NCI-H2196 (cell line): ENCODE measurements around the gene TAMALIN.

ENCODE experiments used
- DNase-seq: peaks from one replicate; lab custom pipeline; 2025; ENCODE audit not compliant: unreplicated experiment; lab: John Stamatoyannopoulos, UW

The TAMALIN gene

GRCh38 chr12:52035926-52036325 is 29.2 kb downstream of the TAMALIN start:
- no peak for DNase-seq

GRCh38 chr12:52036587-52037171 is 29.9 kb downstream of the TAMALIN start:
- peak; percentile 88 for DNase-seq

GRCh38 chr12:52037248-52037861 is 30.6 kb downstream of the TAMALIN start:
- no peak for DNase-seq

- DNase-seq = no peak
Measured at GRCh38 chr12:52038447-52038846, 31.7 kb downstream of the TAMALIN start.

GRCh38 chr12:52041035-52041434 is 34.3 kb downstream of the TAMALIN start:
- no peak for DNase-seq

GRCh38 chr12:52041695-52042123 is 35.0 kb downstream of the TAMALIN start:
- DNase-seq = peak; percentile 87

- DNase-seq = peak; percentile 86
Measured at GRCh38 chr12:52042706-52043385, 36.1 kb downstream of the TAMALIN start.

GRCh38 chr12:52043386-52044212 is 36.9 kb downstream of the TAMALIN start:
- DNase-seq = peak; percentile 86

- no peak for DNase-seq
Measured at GRCh38 chr12:52044292-52044983, 37.7 kb downstream of the TAMALIN start.

- no peak for DNase-seq
Measured at GRCh38 chr12:52045794-52046199, 39.1 kb downstream of the TAMALIN start.

GRCh38 chr12:52046859-52047258 is 40.1 kb downstream of the TAMALIN start:
- no peak for DNase-seq

GRCh38 chr12:52049286-52049685 is 42.5 kb downstream of the TAMALIN start:
- DNase-seq = no peak

GRCh38 chr12:52049688-52050087 is 42.9 kb downstream of the TAMALIN start:
- no peak for DNase-seq

- peak; percentile 56 for DNase-seq
Measured at GRCh38 chr12:52050116-52050757, 43.5 kb downstream of the TAMALIN start.

- DNase-seq = peak; percentile 96
Measured at GRCh38 chr12:52050758-52051541, 44.2 kb downstream of the TAMALIN start, which contains the start of gene NR4A1. Gene NR4A1, plus strand, starts transcription at chr12:52051442. Its CDS starts 2,887 bp downstream, at chr12:52054329.

- peak; percentile 48 for DNase-seq
Measured at GRCh38 chr12:52052468-52053186, 45.9 kb downstream of the TAMALIN start.

GRCh38 chr12:52053536-52054209 is 46.9 kb downstream of the TAMALIN start:
- DNase-seq = no peak

- no peak for DNase-seq
Measured at GRCh38 chr12:52054231-52054832, 47.6 kb downstream of the TAMALIN start.
